Measurements from ENCODE around the gene CORO1C.
A peak's percentile ranks its signal among the peaks of the same experiment; 100 is the strongest.

The CORO1C gene

DNA sequence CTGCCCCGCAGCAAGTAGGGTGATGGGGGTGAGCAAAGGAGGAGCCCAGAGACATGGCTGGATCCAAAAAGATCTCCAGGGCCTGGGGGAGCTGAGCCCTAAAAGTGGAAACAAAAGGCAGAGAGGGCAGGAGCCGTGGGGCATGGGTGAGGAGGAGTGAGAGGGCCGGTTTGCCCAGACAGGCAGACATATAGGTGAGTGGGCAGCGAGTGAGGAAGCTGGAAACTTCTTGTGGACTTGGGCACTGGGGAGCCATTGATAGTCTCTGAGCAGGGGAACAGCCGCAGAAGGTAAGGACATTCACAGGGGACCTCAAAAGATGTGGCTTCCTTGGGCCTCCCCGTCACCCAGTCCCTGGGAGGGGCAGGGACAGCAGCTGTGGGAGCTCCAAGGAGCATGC, 116.7 kb downstream of the CORO1C start:
- Mint-ChIP-seq H3K4me1 (ENCODE audit: low read depth) (peaks cover 61% of the 10 kb centered on the region), H3K27ac (no peak overlapping the region)

DNA sequence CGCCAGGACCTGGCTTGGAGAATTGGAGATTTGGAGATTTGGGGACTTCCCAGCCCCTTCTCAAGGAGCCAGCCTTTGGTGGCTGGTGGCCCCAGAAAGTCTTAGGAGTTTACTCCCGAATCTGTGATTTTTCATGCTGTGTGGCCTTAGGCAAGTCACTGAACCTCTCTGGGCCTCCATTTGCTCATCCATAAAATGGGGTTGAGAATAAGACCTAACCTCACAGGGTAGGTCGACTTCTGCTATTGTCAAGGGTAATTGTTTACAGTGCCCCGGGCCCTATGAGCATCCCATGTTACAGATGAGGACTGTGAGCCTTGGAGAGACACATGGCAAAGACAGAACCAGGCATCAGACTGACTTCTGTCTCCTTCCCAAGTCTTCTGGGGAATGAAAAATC, 117.3 kb downstream of the CORO1C start:
- H3K4me3 Mint-ChIP-seq: no peak overlapping the region
- H3K9me3 Mint-ChIP-seq: peaks cover 5% of the 10 kb centered on the region
- H3K4me1 Mint-ChIP-seq (ENCODE audit: low read depth): peaks cover 60% of the 10 kb centered on the region
- no peaks in the 10 kb centered on the region for H3K27me3 Mint-ChIP-seq
- peaks cover 5% of the 10 kb centered on the region for H3K36me3 Mint-ChIP-seq (ENCODE audit: low read depth)
- no peak overlapping the region for H3K27ac Mint-ChIP-seq

More for the DNA sequence above, 116.7 kb downstream of the CORO1C start:
- Mint-ChIP-seq H3K9me3 (peaks cover 5% of the 10 kb centered on the region), H3K27me3 (no peaks in the 10 kb centered on the region), H3K36me3 (ENCODE audit: low read depth) (peaks cover 5% of the 10 kb centered on the region), H3K4me3 (no peak overlapping the region)

DNA sequence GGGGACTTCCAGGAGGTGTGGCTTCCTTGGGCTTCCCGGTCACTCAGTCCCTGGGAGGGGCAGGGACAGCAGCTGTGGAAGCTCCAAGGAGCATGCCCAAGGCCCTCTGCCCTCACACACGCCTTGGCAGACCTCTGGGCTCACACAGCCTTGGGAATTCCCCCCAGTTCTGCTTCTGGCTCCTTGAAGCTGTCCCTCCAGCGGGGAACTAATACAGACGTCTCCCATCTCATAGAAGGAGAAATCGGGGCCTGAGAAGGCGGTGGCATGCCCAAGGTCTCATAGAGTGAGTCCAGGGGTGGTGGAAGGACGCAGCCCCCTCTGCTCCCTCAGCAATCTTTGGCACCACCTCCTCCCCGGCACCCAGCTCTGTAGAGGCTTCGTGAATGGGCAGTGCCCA, 117.8 kb downstream of the CORO1C start:
- Mint-ChIP-seq H3K9me3 (peaks cover 5% of the 10 kb centered on the region), H3K4me1 (ENCODE audit: low read depth) (peaks cover 58% of the 10 kb centered on the region), H3K27me3 (no peaks in the 10 kb centered on the region), H3K27ac (no peak overlapping the region), H3K4me3 (no peak overlapping the region), H3K36me3 (ENCODE audit: low read depth) (peaks cover 5% of the 10 kb centered on the region)

DNA sequence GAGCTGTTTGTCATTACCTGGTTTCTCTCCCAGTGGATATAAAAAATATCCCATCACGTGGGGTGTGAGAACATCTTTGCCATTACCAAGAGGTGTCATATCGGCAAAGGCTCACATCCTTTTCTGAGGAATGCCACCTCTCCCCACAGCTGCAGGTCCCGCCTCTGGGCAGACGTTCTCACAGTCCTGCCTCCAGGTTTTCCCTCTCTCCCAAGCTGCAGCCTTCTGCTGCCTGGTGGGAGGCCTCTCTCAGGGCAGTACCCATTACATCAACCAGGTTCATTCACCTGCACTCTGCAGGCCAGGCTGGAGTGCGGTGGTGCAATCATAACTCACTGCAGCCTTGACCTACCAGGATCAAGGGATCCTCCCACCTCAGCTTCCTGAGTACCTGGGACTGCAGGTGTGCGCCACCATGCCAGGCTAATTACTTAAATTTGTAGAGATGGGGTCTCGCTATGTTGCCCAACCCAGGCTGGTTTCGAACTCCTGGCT, 118.5 kb downstream of the CORO1C start:
- H3K36me3 Mint-ChIP-seq (ENCODE audit: low read depth): peaks cover 5% of the 10 kb centered on the region
- peaks cover 51% of the 10 kb centered on the region for H3K4me1 Mint-ChIP-seq (ENCODE audit: low read depth)
- no peak overlapping the region for H3K27ac Mint-ChIP-seq
- H3K27me3 Mint-ChIP-seq: no peaks in the 10 kb centered on the region
- H3K4me3 Mint-ChIP-seq: no peak overlapping the region
- H3K9me3 Mint-ChIP-seq: peaks cover 5% of the 10 kb centered on the region

DNA sequence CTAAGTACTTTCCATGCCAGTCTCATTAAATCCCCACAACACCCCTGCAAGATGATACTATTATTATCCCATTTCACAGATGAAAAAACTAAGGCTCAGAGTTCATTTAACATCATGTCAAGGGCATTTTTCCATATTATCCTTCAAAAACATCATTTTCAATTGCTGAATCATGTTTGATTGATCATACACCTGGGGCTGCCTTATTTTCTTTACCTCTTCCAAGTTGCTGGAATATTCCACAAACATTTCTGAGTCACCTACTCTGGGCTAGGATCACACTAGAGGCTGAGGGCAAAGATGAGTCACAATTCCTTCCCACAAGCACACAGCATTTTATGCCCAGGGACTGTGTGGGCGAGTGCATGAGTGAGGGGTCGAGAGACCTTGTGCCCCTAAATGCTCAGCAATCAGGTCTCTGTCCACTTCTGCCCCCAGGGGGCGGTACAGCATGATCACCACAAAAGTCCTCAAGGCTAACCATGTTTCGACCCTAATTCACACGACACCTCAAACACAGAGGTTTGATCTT, 119.4 kb downstream of the CORO1C start:
- Mint-ChIP-seq H3K36me3 (ENCODE audit: low read depth) (peaks cover 5% of the 10 kb centered on the region), H3K4me3 (no peak overlapping the region), H3K4me1 (ENCODE audit: low read depth) (peaks cover 42% of the 10 kb centered on the region), H3K9me3 (peaks cover 5% of the 10 kb centered on the region), H3K27me3 (no peaks in the 10 kb centered on the region), H3K27ac (no peak overlapping the region)

DNA sequence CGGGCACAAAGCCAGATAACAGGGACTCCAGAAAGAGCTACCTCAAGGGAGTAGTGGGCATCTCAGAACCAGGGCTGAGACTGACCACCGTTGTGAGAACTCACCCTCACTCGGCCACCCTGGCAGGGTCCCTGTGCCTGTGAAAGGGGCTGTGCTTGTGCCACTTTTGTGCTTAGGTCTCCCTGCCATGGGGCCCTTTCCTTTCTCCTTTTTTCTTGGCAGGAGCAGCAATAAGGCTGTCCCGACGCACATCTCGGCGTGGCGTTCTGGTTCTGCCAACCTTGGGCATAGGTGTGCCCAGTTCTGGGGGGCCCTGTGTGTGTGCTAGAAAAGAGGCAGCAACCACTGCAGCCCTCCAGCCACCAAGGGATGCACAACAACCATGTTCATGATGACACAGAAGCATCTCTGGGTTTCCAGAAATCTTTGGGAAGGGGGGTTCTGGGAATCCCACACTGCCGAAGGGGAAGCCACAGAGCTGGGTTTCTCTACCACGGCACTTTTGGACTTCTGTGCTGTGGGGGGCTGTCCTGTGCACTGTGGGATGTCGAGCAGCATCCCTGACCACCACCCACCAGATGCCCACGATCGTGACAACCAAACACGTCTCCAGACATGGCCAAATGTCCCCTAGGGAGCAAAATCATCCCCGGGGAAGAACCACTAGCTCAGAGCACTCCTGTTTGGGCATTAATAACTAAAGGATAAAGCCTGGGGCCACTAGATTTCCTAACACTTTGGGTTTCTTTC, 120.3 kb downstream of the CORO1C start:
- no peaks in the 10 kb centered on the region for H3K9me3 Mint-ChIP-seq
- H3K27me3 Mint-ChIP-seq: no peaks in the 10 kb centered on the region
- H3K4me3 Mint-ChIP-seq: no peak overlapping the region
- no peaks in the 10 kb centered on the region for H3K36me3 Mint-ChIP-seq (ENCODE audit: low read depth)
- H3K27ac Mint-ChIP-seq: no peak overlapping the region
- peaks cover 33% of the 10 kb centered on the region for H3K4me1 Mint-ChIP-seq (ENCODE audit: low read depth)

DNA sequence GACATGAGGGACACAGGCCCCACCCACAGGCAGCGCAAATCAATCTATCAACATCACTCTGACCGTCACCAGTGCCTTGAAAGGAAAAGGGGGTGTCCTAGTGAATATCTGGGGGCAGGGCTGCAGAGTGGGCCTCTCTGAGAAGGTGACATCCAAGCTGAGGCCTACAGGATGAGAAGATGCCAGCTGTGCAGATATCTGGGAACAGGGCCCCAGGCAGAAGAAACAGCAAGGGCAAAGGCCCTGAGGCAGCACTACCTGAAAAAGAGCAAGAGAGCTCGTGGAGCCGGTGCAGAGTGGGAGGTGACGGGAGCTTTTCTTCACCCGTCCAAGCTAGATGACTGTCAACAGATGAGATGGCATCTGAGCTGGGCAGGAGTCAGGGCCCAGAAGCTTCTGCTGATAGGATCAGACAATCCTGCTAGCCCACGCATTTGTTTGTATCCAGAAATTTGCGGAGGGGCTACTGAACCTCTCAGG, 120.9 kb downstream of the CORO1C start:
- H3K4me3 Mint-ChIP-seq: no peak overlapping the region
- H3K36me3 Mint-ChIP-seq (ENCODE audit: low read depth): no peaks in the 10 kb centered on the region
- no peak overlapping the region for H3K27ac Mint-ChIP-seq
- peaks cover 31% of the 10 kb centered on the region for H3K4me1 Mint-ChIP-seq (ENCODE audit: low read depth)
- no peaks in the 10 kb centered on the region for H3K9me3 Mint-ChIP-seq
- no peaks in the 10 kb centered on the region for H3K27me3 Mint-ChIP-seq

DNA sequence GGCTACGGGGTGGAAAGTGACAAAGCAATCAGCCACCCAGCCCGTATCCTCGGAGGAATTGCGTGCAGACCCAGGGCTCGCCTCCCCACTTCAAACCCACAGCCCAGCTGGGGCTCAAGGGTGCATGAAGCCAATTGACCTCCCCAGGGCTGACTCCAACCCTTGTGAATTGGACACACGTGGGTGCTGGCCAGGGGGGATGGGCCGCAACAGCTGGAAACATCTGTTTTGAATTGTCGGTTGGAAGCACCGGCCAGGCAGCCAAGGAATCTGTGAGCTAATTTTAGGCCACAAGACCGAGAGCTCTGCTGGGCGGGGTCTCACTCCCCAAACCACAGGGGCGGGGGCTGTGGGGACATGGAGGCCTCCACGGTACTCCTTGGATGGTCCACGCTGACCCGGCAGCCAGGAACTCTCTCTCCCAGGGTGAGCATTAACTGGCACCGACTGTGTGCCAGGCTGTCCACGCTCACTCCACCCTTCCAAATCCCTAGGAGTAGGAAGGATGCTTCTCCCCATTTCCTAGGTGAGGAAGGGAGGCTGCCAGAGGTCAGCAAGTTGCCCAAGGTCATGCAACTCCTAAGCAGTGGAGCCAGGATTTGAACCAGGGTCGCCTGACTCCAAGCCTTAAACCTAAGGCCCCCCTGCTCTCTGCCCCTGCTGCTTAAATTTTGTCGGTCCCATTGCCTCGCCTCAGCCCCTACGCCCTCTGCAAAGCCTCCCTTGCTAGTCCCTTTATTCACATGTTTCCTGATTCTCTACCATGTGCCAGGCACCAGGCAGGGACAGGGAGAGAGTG, 121.6 kb downstream of the CORO1C start:
- Mint-ChIP-seq H3K4me1 (ENCODE audit: low read depth) (peaks cover 32% of the 10 kb centered on the region), H3K36me3 (ENCODE audit: low read depth) (no peaks in the 10 kb centered on the region), H3K9me3 (no peaks in the 10 kb centered on the region), H3K27ac (no peak overlapping the region), H3K4me3 (no peak overlapping the region), H3K27me3 (no peaks in the 10 kb centered on the region)

DNA sequence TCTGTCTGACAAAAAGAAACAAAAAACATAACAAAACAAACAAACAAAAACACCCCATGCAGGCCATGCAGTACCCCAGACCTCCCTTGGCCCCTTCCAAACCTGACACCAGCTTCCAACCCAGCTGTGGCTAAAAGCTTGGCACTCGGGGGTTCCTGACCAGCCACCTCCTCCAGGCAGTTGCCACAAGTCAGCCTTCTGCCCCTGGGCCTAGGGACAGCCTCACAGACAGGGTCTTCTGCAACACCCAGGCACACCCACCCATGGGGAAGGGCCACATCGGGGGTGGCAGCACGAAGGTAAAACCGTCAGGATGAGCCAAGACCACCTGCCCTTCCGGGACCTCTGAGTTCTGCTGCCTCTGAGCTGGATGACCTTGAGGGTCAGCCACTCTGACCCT, 122.7 kb downstream of the CORO1C start:
- no peaks in the 10 kb centered on the region for H3K9me3 Mint-ChIP-seq
- no peak overlapping the region for H3K4me3 Mint-ChIP-seq
- H3K27ac Mint-ChIP-seq: no peak overlapping the region
- no peaks in the 10 kb centered on the region for H3K27me3 Mint-ChIP-seq
- H3K4me1 Mint-ChIP-seq (ENCODE audit: low read depth): peaks cover 25% of the 10 kb centered on the region
- no peaks in the 10 kb centered on the region for H3K36me3 Mint-ChIP-seq (ENCODE audit: low read depth)

DNA sequence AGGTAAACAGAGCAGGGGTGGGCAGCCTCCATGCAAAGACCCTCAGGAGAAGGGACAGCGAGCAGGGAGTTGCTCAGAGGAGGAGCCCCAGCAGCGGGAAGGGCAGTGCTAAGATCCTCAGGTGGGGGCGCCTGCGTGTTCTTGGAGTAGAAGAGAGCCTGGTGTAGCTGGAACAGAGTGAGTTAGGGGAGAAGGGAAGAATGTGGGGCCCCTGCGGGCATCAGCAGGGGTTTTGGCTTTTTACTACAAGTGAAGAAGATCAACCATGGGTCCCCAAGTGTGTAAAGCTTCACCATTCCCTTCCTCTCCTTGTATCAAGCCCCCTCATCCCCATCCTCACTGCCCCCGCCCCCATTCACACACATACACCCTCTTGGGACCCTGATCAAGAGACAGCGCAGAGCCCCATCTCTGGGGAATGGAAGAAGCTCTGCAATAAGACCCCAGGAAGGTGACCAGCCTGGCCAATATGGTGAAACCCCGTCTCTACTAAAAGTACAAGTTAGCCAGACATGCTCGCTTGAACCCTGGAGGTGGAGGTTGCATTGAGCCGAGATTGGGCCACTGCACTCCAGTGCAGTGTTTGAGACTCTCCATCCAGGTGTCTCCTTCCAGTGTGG, 123.2 kb downstream of the CORO1C start:
- H3K9me3 Mint-ChIP-seq: no peaks in the 10 kb centered on the region
- H3K27ac Mint-ChIP-seq: no peak overlapping the region
- H3K27me3 Mint-ChIP-seq: no peaks in the 10 kb centered on the region
- no peak overlapping the region for H3K4me3 Mint-ChIP-seq
- no peaks in the 10 kb centered on the region for H3K36me3 Mint-ChIP-seq (ENCODE audit: low read depth)
- H3K4me1 Mint-ChIP-seq (ENCODE audit: low read depth): peaks cover 19% of the 10 kb centered on the region

DNA sequence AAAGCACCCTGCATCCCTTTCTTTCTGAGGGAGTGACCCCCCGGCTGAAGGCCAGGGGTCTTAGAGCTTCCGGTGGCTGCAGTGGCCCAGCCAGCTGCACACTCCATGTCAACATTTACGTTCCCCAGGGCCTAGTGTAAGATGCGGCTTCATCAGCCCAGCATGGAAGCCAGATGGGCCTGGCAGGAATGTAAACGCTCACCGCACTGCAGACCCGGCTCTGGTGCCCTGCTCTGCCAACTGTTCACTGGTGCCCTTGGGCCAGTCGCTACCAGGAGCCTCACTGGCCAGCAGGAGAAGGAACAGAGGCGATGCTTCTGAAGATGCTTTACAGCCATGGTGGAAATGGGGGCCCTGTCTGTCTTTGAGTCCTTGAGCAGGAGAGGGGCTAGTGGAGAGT, 124.8 kb downstream of the CORO1C start:
- Mint-ChIP-seq H3K4me3 (no peak overlapping the region), H3K27me3 (no peaks in the 10 kb centered on the region), H3K36me3 (ENCODE audit: low read depth) (no peaks in the 10 kb centered on the region), H3K4me1 (ENCODE audit: low read depth) (peaks cover 3% of the 10 kb centered on the region), H3K9me3 (no peaks in the 10 kb centered on the region), H3K27ac (peak overlapping the region; percentile 70)

DNA sequence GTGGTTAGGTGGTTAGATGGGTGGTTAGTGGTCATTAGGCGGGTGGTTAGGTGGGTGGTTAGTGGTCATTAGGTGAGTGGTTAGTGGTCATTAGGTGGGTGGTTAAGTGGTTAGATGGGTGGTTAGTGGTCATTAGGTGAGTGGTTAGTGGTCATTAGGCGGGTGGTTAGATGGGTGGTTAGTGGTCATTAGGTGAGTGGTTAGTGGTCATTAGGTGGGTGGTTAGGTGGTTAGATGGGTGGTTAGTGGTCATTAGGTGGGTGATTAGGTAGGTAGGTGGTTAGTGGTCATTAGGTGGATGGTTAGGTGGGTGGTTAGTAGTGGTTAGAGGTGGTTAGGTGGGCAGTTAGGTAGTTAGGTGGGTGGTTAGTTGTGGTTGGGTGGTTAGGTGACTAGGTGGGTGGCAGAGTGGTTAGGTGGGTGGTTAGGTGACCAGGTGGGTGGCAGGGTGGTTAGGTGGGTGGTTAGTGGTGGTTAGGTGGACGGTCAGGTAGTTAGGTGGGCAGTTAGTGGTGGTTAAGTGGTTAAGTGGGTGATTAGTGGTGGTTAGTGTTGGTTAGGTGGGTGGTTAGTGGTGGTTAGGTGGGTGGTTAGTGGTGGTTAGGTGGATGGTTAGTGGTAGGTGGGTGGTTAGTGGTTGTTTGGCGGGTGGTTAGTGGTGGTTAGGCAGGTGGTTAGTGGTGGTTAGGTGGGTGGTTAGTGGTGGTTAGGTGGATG, 125.5 kb downstream of the CORO1C start:
- Mint-ChIP-seq H3K4me3 (peak overlapping the region; percentile 49), H3K27me3 (no peaks in the 10 kb centered on the region), H3K36me3 (ENCODE audit: low read depth) (no peaks in the 10 kb centered on the region), H3K4me1 (ENCODE audit: low read depth) (peaks cover 3% of the 10 kb centered on the region), H3K27ac (peak overlapping the region; percentile 70), H3K9me3 (no peaks in the 10 kb centered on the region)

DNA sequence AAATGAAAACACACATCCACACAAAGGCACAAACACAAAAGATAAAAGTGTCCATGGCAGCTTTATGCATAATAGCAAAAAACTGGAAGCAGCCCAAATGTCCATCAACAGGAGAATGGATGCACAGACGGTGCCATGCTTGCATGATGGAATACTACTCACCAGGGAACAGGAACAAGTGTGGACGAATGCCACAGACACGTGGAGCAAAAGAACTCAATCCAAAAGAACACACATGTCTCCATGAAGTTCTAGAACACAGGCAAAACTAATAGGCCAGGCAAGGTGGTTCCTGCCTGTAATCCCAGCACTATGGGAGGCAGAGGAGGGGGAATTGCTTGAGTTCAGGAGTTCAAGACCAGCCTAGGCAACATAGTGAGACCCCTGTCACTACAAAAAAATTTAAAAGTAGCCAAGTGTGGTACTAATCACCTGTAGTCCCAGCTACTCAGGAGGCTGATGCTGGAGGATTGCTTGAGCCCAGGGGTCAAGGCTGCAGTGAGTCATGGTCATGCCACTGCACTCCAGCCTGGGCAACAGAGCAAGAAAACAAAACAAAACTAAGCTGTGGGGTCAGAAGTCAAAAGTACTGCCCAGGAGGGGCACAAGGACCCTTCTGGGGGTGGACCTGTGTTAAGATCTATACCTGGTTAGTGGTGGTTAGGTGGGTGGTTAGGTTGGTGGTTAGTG, 126.2 kb downstream of the CORO1C start:
- Mint-ChIP-seq H3K27me3 (no peaks in the 10 kb centered on the region), H3K4me3 (peak overlapping the region; percentile 49), H3K36me3 (ENCODE audit: low read depth) (no peaks in the 10 kb centered on the region), H3K4me1 (ENCODE audit: low read depth) (peaks cover 3% of the 10 kb centered on the region), H3K27ac (peak overlapping the region; percentile 70), H3K9me3 (no peaks in the 10 kb centered on the region)
